Transverse colon (tissue), 3 donors: ENCODE data around the gene ECHS1.

Source experiments
- CTCF ChIP-seq, 5 experiments: fragments of 200-600 bp in 3 of 5; fragments of 450-650 bp in 2 of 5; sonication (generic) in 3 of 5; IDR thresholded peaks; 1 replicate in 2 of 5; 2 replicates in 3 of 5; pipeline ENCODE4 v1.5.1; 2016 to 2017; ENCODE audit warnings: antibody characterized with exemption in 5 of 5, inconsistent platforms in 3 of 5, mild to moderate bottlenecking in 2 of 5, moderate library complexity in 1 of 5
- POLR2A ChIP-seq: fragments of 450-650 bp; IDR thresholded peaks from one replicate; pipeline ENCODE4 v1.6.1; 2016; ENCODE audit warnings: antibody characterized with exemption, mild to moderate bottlenecking, moderate library complexity

DNA sequence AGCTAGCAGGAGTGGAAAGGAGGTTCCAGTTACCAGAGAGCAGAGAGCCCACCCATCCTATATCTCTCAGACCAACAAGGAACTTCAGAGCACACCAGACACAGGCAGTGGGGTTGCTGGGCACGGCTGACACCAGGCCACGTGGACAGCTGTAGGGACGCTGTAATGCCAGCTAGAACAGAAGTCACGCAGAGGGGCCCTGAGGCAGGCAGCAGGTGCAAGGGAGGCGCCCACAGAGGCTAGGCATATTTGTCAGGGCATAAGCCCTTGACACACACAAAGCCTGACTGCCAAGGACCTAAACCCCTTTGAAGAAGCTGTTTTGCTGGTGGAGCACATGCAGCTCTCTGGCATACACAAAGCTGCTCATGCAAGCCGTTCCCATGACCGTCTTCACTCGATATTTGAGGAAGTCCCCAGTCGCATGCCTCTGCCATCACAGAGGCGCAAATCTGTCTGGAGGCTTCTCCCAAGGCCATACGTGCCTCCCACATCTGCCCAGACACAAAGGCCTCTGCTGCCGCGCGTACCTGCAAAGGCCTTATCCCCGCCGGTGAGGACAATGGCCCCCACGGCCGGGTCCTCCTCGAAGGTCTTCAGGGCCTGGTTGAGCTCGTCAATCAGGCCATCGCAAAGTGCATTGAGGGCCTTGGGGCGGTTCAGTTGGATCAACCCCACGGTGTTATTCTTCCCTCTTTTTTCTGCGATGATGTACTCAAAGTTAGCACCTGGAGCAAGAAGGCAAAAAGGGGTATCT is 2.9 kb downstream of the ECHS1 start:
- TF ChIP-seq CTCF (IDR thresholded peaks at IDR 0.05) (no peak), POLR2A (no peak)
